Measurements from ENCODE around the gene AGBL1.

AGBL1 gene

GRCh38 chr15:86624261-86625036 lies 544.8 kb downstream of the AGBL1 start:
- Histone ChIP-seq H3K79me2 (ENCODE audit: insufficient read depth, low read depth) (no peaks in the 10 kb centered on the region), H3K4me1 (ENCODE audit: low read depth, poor library complexity, severe bottlenecking) (no peaks in the 10 kb centered on the region), H3K4me3 (IDR thresholded peaks at IDR 0.05; ENCODE audit: insufficient read depth, low read depth, low read length) (no peak overlapping the region), H4K20me1 (ENCODE audit: insufficient read depth) (no peaks in the 10 kb centered on the region), H3K9ac (no peak overlapping the region), H3K27me3 (ENCODE audit: insufficient read depth, low read depth) (no peaks in the 10 kb centered on the region), H3K4me2 (no peak overlapping the region), H2AFZ (ENCODE audit: low read depth) (no peak overlapping the region), H3K27ac (no peak overlapping the region), H3K36me3 (ENCODE audit: insufficient read depth) (no peaks in the 10 kb centered on the region)
- TF ChIP-seq CTCF (conservative IDR thresholded peaks at IDR 0.05; ENCODE audit: low read depth, low read length), result no peak

GRCh38 chr15:86629409-86630356 lies 550.0 kb downstream of the AGBL1 start:
- no peak overlapping the region for H2AFZ ChIP-seq (ENCODE audit: low read depth)
- no peak overlapping the region for H3K9ac ChIP-seq
- no peaks in the 10 kb centered on the region for H3K4me1 ChIP-seq (ENCODE audit: low read depth, poor library complexity, severe bottlenecking)
- no peaks in the 10 kb centered on the region for H3K27me3 ChIP-seq (ENCODE audit: insufficient read depth, low read depth)
- no peaks in the 10 kb centered on the region for H3K79me2 ChIP-seq (ENCODE audit: insufficient read depth, low read depth)
- H3K27ac ChIP-seq, result no peak overlapping the region
- no peak overlapping the region for H3K4me3 ChIP-seq (IDR thresholded peaks at IDR 0.05; ENCODE audit: insufficient read depth, low read depth, low read length)
- no peaks in the 10 kb centered on the region for H4K20me1 ChIP-seq (ENCODE audit: insufficient read depth)
- no peaks in the 10 kb centered on the region for H3K36me3 ChIP-seq (ENCODE audit: insufficient read depth)
- H3K4me2 ChIP-seq, result no peak overlapping the region
- no peak for TF ChIP-seq CTCF (conservative IDR thresholded peaks at IDR 0.05; ENCODE audit: low read depth, low read length)

- no peak for TF ChIP-seq CTCF (conservative IDR thresholded peaks at IDR 0.05; ENCODE audit: low read depth, low read length)
Measured at GRCh38 chr15:86630946-86631345, 551.3 kb downstream of the AGBL1 start.

GRCh38 chr15:86634146-86634545 lies 554.5 kb downstream of the AGBL1 start:
- Histone ChIP-seq H4K20me1 (ENCODE audit: insufficient read depth) (no peaks in the 10 kb centered on the region), H3K79me2 (ENCODE audit: insufficient read depth, low read depth) (no peaks in the 10 kb centered on the region), H3K27me3 (ENCODE audit: insufficient read depth, low read depth) (no peaks in the 10 kb centered on the region), H3K36me3 (ENCODE audit: insufficient read depth) (no peaks in the 10 kb centered on the region), H3K4me2 (no peak overlapping the region), H3K4me3 (IDR thresholded peaks at IDR 0.05; ENCODE audit: insufficient read depth, low read depth, low read length) (no peak overlapping the region), H3K4me1 (ENCODE audit: low read depth, poor library complexity, severe bottlenecking) (no peaks in the 10 kb centered on the region), H3K27ac (no peak overlapping the region), H2AFZ (ENCODE audit: low read depth) (no peak overlapping the region), H3K9ac (no peak overlapping the region)
- no peak for TF ChIP-seq CTCF (conservative IDR thresholded peaks at IDR 0.05; ENCODE audit: low read depth, low read length)

More at GRCh38 chr15:86630946-86631345, 551.3 kb downstream of the AGBL1 start:
- no peak overlapping the region for H3K9ac ChIP-seq
- H3K36me3 ChIP-seq (ENCODE audit: insufficient read depth), result no peaks in the 10 kb centered on the region
- no peak overlapping the region for H3K4me3 ChIP-seq (IDR thresholded peaks at IDR 0.05; ENCODE audit: insufficient read depth, low read depth, low read length)
- no peak overlapping the region for H3K27ac ChIP-seq
- H4K20me1 ChIP-seq (ENCODE audit: insufficient read depth), result no peaks in the 10 kb centered on the region
- no peaks in the 10 kb centered on the region for H3K27me3 ChIP-seq (ENCODE audit: insufficient read depth, low read depth)
- H3K4me2 ChIP-seq, result no peak overlapping the region
- no peaks in the 10 kb centered on the region for H3K4me1 ChIP-seq (ENCODE audit: low read depth, poor library complexity, severe bottlenecking)
- no peaks in the 10 kb centered on the region for H3K79me2 ChIP-seq (ENCODE audit: insufficient read depth, low read depth)
- H2AFZ ChIP-seq (ENCODE audit: low read depth), result no peak overlapping the region
